GM12878 (cell line): ENCODE results near the gene MAST3.

ENCODE experiments used
- CTCF ChIP-seq, 3 experiments: IDR thresholded peaks in 2 of 3; conservative IDR thresholded peaks in 1 of 3; 2 replicates each; pipeline ENCODE4 v1.5.1; 2011; ENCODE audit warnings: low read depth in 3 of 3, low read length in 3 of 3, mild to moderate bottlenecking in 3 of 3, control low read depth in 2 of 3, moderate library complexity in 2 of 3, inconsistent platforms in 1 of 3, mixed read lengths in 1 of 3; ENCODE audit not compliant: control insufficient read depth in 2 of 3, insufficient read depth in 1 of 3; ENCODE audit errors: extremely low read depth in 1 of 3
- GABPA ChIP-seq: IDR thresholded peaks from 2 replicates; pipeline ENCODE4 v1.6.1; 2014; ENCODE audit warnings: antibody characterized with exemption, low read depth, mild to moderate bottlenecking, inconsistent platforms
- MAX ChIP-seq: IDR thresholded peaks from 2 replicates; pipeline ENCODE4 v1.6.1; 2012; ENCODE audit warnings: low read depth, low read length, improper control_type of control experiment
- POLR2A ChIP-seq: IDR thresholded peaks from 2 replicates; pipeline ENCODE4 v1.6.1; 2011; ENCODE audit warnings: low read depth, mild to moderate bottlenecking, low read length
- RAD21 ChIP-seq: IDR thresholded peaks from 2 replicates; pipeline ENCODE4 v1.6.1; 2011; ENCODE audit warnings: mild to moderate bottlenecking, low read depth, low read length, moderate library complexity; ENCODE audit not compliant: insufficient read depth
- RCOR1 ChIP-seq: conservative IDR thresholded peaks from 2 replicates; pipeline ENCODE4 v1.6.1; 2012; ENCODE audit warnings: low read depth, low read length, improper control_type of control experiment
- REST ChIP-seq: IDR thresholded peaks from 2 replicates; pipeline ENCODE4 v1.6.1; 2012; ENCODE audit warnings: mild to moderate bottlenecking, low read depth, low read length
- TCF7 ChIP-seq: IDR thresholded peaks from 2 replicates; pipeline ENCODE4 v1.6.1; 2014; ENCODE audit warnings: antibody characterized with exemption, borderline replicate concordance

- TF ChIP-seq RAD21 (no peak), REST (no peak), CTCF (IDR thresholded peaks at IDR 0.05 in 2 of 3, conservative IDR thresholded peaks at IDR 0.05 in 1 of 3; ENCODE audit: control insufficient read depth in 2 of 3, extremely low read depth in 1 of 3, insufficient read depth in 1 of 3, low read depth in 3 of 3, low read length in 3 of 3) (no peak), TCF7 (no peak), POLR2A (no peak), RCOR1 (no peak), GABPA (no peak), MAX (no peak)
These were observed 7.2 kb downstream of the MAST3 start for GRCh38 chr19:18104793-18105131.
